Measurements from ENCODE around the gene NPY4R. TPM values are rescaled to one million over a fixed set of nuclear protein-coding genes. Genes with fewer than 3 reads are reported as not detected.
"Not testable (repeated sequence)": the region's sequence is repeated elsewhere in the genome, so short reads cannot be mapped to it uniquely, and the experiment has no call there.

The NPY4R gene
- polyA plus RNA-seq, 3 donors = not detected

- H3K27ac Mint-ChIP-seq; H3K36me3 ChIP-seq (replicated peaks in 1 of 2; ENCODE audit: control insufficient read depth in 1 of 2, insufficient read depth in 2 of 2, low read length in 2 of 2); H3K36me3 Mint-ChIP-seq; H3K4me1 Mint-ChIP-seq; H3K9me3 ChIP-seq (replicated peaks in 1 of 2; ENCODE audit: control insufficient read depth in 1 of 2, insufficient read depth in 1 of 2, low read length in 2 of 2); H3K4me3 Mint-ChIP-seq; H3K9me3 Mint-ChIP-seq; H3K4me3 ChIP-seq (replicated peaks in 1 of 3; ENCODE audit: low read depth in 2 of 3, low read length in 3 of 3); H3K4me2 ChIP-seq (replicated peaks; ENCODE audit: extremely low read depth, low read length, poor library complexity, severe bottlenecking); intact Hi-C loops (cut with micrococcal nuclease); H3K79me2 ChIP-seq (ENCODE audit: insufficient read depth, low read length); H3K27me3 Mint-ChIP-seq (ENCODE audit: low read depth in 3 of 3); H2AFZ ChIP-seq (ENCODE audit: insufficient read depth, low read depth, low read length, poor library complexity, severe bottlenecking); H3K27me3 ChIP-seq (ENCODE audit: control insufficient read depth in 2 of 2, insufficient read depth in 2 of 2, low read length in 2 of 2); H3K27ac ChIP-seq (ENCODE audit: low read depth in 1 of 2, low read length in 2 of 2); H3K9ac ChIP-seq (ENCODE audit: insufficient read depth, low read length, poor library complexity, severe bottlenecking); H3K4me1 ChIP-seq (ENCODE audit: control insufficient read depth in 1 of 2, insufficient read depth in 2 of 2, low read length in 2 of 2); DNase-seq; H4K20me1 ChIP-seq (ENCODE audit: insufficient read depth, low read length): not testable (repeated sequence)
- WGBS (ENCODE audit: insufficient coverage) = no CpG with 5 or more reads among the region's 2 CpGs
These were observed 20.7 kb upstream of the NPY4R start for GRCh38 chr10:46486459-46486858.

- H3K9ac ChIP-seq (ENCODE audit: insufficient read depth, low read length, poor library complexity, severe bottlenecking); H3K79me2 ChIP-seq (ENCODE audit: insufficient read depth, low read length); H3K4me3 Mint-ChIP-seq; H3K36me3 ChIP-seq (replicated peaks in 1 of 2; ENCODE audit: control insufficient read depth in 1 of 2, insufficient read depth in 2 of 2, low read length in 2 of 2); H3K27ac ChIP-seq (ENCODE audit: low read depth in 1 of 2, low read length in 2 of 2); H3K9me3 ChIP-seq (replicated peaks in 1 of 2; ENCODE audit: control insufficient read depth in 1 of 2, insufficient read depth in 1 of 2, low read length in 2 of 2); H3K27me3 ChIP-seq (ENCODE audit: control insufficient read depth in 2 of 2, insufficient read depth in 2 of 2, low read length in 2 of 2); H3K4me1 Mint-ChIP-seq; H3K36me3 Mint-ChIP-seq; intact Hi-C loops (cut with micrococcal nuclease); H4K20me1 ChIP-seq (ENCODE audit: insufficient read depth, low read length); DNase-seq; H3K27me3 Mint-ChIP-seq (ENCODE audit: low read depth in 3 of 3); H3K4me1 ChIP-seq (ENCODE audit: control insufficient read depth in 1 of 2, insufficient read depth in 2 of 2, low read length in 2 of 2); H3K4me2 ChIP-seq (replicated peaks; ENCODE audit: extremely low read depth, low read length, poor library complexity, severe bottlenecking); H3K4me3 ChIP-seq (replicated peaks in 1 of 3; ENCODE audit: low read depth in 2 of 3, low read length in 3 of 3); H2AFZ ChIP-seq (ENCODE audit: insufficient read depth, low read depth, low read length, poor library complexity, severe bottlenecking); H3K9me3 Mint-ChIP-seq; H3K27ac Mint-ChIP-seq: not testable (repeated sequence)
- no CpG with 5 or more reads among the region's 3 CpGs for WGBS (ENCODE audit: insufficient coverage)
These were observed 9.1 kb upstream of the NPY4R start for GRCh38 chr10:46474746-46475320.

- DNase-seq; H3K9me3 Mint-ChIP-seq; H3K36me3 Mint-ChIP-seq; H3K79me2 ChIP-seq (ENCODE audit: insufficient read depth, low read length); H3K4me2 ChIP-seq (replicated peaks; ENCODE audit: extremely low read depth, low read length, poor library complexity, severe bottlenecking); H3K9me3 ChIP-seq (replicated peaks in 1 of 2; ENCODE audit: control insufficient read depth in 1 of 2, insufficient read depth in 1 of 2, low read length in 2 of 2); H3K4me3 Mint-ChIP-seq; H3K27ac ChIP-seq (ENCODE audit: low read depth in 1 of 2, low read length in 2 of 2); H3K4me3 ChIP-seq (replicated peaks in 1 of 3; ENCODE audit: low read depth in 2 of 3, low read length in 3 of 3); H3K4me1 ChIP-seq (ENCODE audit: control insufficient read depth in 1 of 2, insufficient read depth in 2 of 2, low read length in 2 of 2); H3K9ac ChIP-seq (ENCODE audit: insufficient read depth, low read length, poor library complexity, severe bottlenecking); intact Hi-C loops (cut with micrococcal nuclease); H4K20me1 ChIP-seq (ENCODE audit: insufficient read depth, low read length); H3K27me3 Mint-ChIP-seq (ENCODE audit: low read depth in 3 of 3); H3K36me3 ChIP-seq (replicated peaks in 1 of 2; ENCODE audit: control insufficient read depth in 1 of 2, insufficient read depth in 2 of 2, low read length in 2 of 2); H3K27ac Mint-ChIP-seq; H3K4me1 Mint-ChIP-seq; H2AFZ ChIP-seq (ENCODE audit: insufficient read depth, low read depth, low read length, poor library complexity, severe bottlenecking); H3K27me3 ChIP-seq (ENCODE audit: control insufficient read depth in 2 of 2, insufficient read depth in 2 of 2, low read length in 2 of 2): not testable (repeated sequence)
- WGBS (ENCODE audit: insufficient coverage) = no CpG with 5 or more reads among the region's 3 CpGs
These were observed 8.0 kb upstream of the NPY4R start for GRCh38 chr10:46473758-46474157.

GRCh38 chr10:46470134-46470533 lies 4.4 kb upstream of the NPY4R start:
- H3K36me3 Mint-ChIP-seq; H2AFZ ChIP-seq (ENCODE audit: insufficient read depth, low read depth, low read length, poor library complexity, severe bottlenecking); H3K27me3 ChIP-seq (ENCODE audit: control insufficient read depth in 2 of 2, insufficient read depth in 2 of 2, low read length in 2 of 2); intact Hi-C loops (cut with micrococcal nuclease); H3K79me2 ChIP-seq (ENCODE audit: insufficient read depth, low read length); H3K4me3 ChIP-seq (replicated peaks in 1 of 3; ENCODE audit: low read depth in 2 of 3, low read length in 3 of 3); H3K9me3 ChIP-seq (replicated peaks in 1 of 2; ENCODE audit: control insufficient read depth in 1 of 2, insufficient read depth in 1 of 2, low read length in 2 of 2); H3K27ac Mint-ChIP-seq; H3K4me1 Mint-ChIP-seq; H3K4me3 Mint-ChIP-seq; H3K9ac ChIP-seq (ENCODE audit: insufficient read depth, low read length, poor library complexity, severe bottlenecking); H3K27ac ChIP-seq (ENCODE audit: low read depth in 1 of 2, low read length in 2 of 2); H3K27me3 Mint-ChIP-seq (ENCODE audit: low read depth in 3 of 3); H3K4me1 ChIP-seq (ENCODE audit: control insufficient read depth in 1 of 2, insufficient read depth in 2 of 2, low read length in 2 of 2); H4K20me1 ChIP-seq (ENCODE audit: insufficient read depth, low read length); H3K36me3 ChIP-seq (replicated peaks in 1 of 2; ENCODE audit: control insufficient read depth in 1 of 2, insufficient read depth in 2 of 2, low read length in 2 of 2); H3K4me2 ChIP-seq (replicated peaks; ENCODE audit: extremely low read depth, low read length, poor library complexity, severe bottlenecking); DNase-seq; H3K9me3 Mint-ChIP-seq: not testable (repeated sequence)
- no CpG with 5 or more reads among the region's 1 CpG for WGBS (ENCODE audit: insufficient coverage)
